ENCODE results near the gene ORC3.
"Not testable (repeated sequence)": the region's sequence is repeated elsewhere in the genome, so short reads cannot be mapped to it uniquely, and the experiment has no call there.

Gene ORC3

GRCh38 chr6:87699576-87699975 is 109.6 kb downstream of the ORC3 start:
- no peak for DNase-seq

- DNase-seq: peak; percentile 60
Measured at GRCh38 chr6:87700397-87701343, 110.7 kb downstream of the ORC3 start.

GRCh38 chr6:87701344-87701675 is 111.4 kb downstream of the ORC3 start:
- DNase-seq: no peak

- DNase-seq: peak; percentile 98
Measured at GRCh38 chr6:87701676-87702588, 112.0 kb downstream of the ORC3 start, which contains the start of gene AKIRIN2. TSS of gene AKIRIN2 (minus strand) at chr6:87702233. CDS start at chr6:87701684, 549 bp downstream.

GRCh38 chr6:87702589-87702945 is 112.6 kb downstream of the ORC3 start:
- no peak for DNase-seq

GRCh38 chr6:87703039-87703438 is 113.1 kb downstream of the ORC3 start:
- not testable (repeated sequence) for DNase-seq

- DNase-seq: no peak
Measured at GRCh38 chr6:87705070-87705691, 115.2 kb downstream of the ORC3 start.

GRCh38 chr6:87706187-87706966 is 116.4 kb downstream of the ORC3 start:
- no peak for DNase-seq

GRCh38 chr6:87708581-87709427 is 118.9 kb downstream of the ORC3 start:
- not testable (repeated sequence) for DNase-seq

GRCh38 chr6:87710090-87710489 is 120.2 kb downstream of the ORC3 start:
- no peak for DNase-seq

- not testable (repeated sequence) for DNase-seq
Measured at GRCh38 chr6:87712713-87713112, 122.8 kb downstream of the ORC3 start.

GRCh38 chr6:87714093-87714842 is 124.3 kb downstream of the ORC3 start:
- no peak for DNase-seq

Measured in CD4-positive, alpha-beta T cell treated with Interleukin-12 subunit alpha and Interleukin-12 subunit beta, for 1 hour (primary cell).